H9 (cell line): ENCODE data around the gene IQGAP2. TPM values are rescaled to one million over a fixed set of nuclear protein-coding genes. Genes with fewer than 3 reads are reported as not detected.
A peak's percentile ranks its signal among the peaks of the same experiment; 100 is the strongest.

Experiments used
- DNase-seq: peaks from one replicate; pipeline ENCODE4 v3.0.0-alpha.2; 2017
- H2AFZ ChIP-seq: one replicate; pipeline ENCODE4 v1.6.1; 2013; ENCODE audit warnings: mild to moderate bottlenecking, low read length, control low read depth, moderate library complexity
- H2AK5ac ChIP-seq: 2 replicates; pipeline ENCODE4 v1.6.1; 2013; ENCODE audit warnings: low read length, control low read depth, mixed read lengths; ENCODE audit not compliant: insufficient read length
- H2BK120ac ChIP-seq: one replicate; pipeline ENCODE4 v1.6.1; 2013; ENCODE audit warnings: low read depth, mild to moderate bottlenecking, low read length, control low read depth, inconsistent platforms; ENCODE audit not compliant: poor library complexity, severe bottlenecking
- H2BK12ac ChIP-seq: 2 replicates; pipeline ENCODE4 v1.6.1; 2013; ENCODE audit warnings: low read length, control low read depth, mixed read lengths, low read depth; ENCODE audit not compliant: insufficient read length
- H2BK15ac ChIP-seq: 2 replicates; pipeline ENCODE4 v1.6.1; 2013; ENCODE audit warnings: low read depth, low read length, control low read depth
- H2BK20ac ChIP-seq: one replicate; pipeline ENCODE4 v1.6.1; 2013; ENCODE audit warnings: low read depth, mild to moderate bottlenecking, low read length, control low read depth, inconsistent platforms; ENCODE audit not compliant: poor library complexity, severe bottlenecking
- H2BK5ac ChIP-seq: 2 replicates; pipeline ENCODE4 v1.6.1; 2013; ENCODE audit warnings: low read length, control low read depth, mixed read lengths; ENCODE audit not compliant: insufficient read length
- H3K14ac ChIP-seq: 2 replicates; pipeline ENCODE4 v1.6.1; 2013; ENCODE audit warnings: low read length, control low read depth; ENCODE audit not compliant: insufficient read depth
- H3K18ac ChIP-seq: 2 replicates; pipeline ENCODE4 v1.6.1; 2013; ENCODE audit warnings: low read depth, mild to moderate bottlenecking, mixed read lengths, low read length, control low read depth; ENCODE audit not compliant: insufficient read length
- H3K23ac ChIP-seq: 2 replicates; pipeline ENCODE4 v1.6.1; 2013; ENCODE audit warnings: low read length, control low read depth, mixed read lengths, low read depth; ENCODE audit not compliant: insufficient read length
- H3K23me2 ChIP-seq: 2 replicates; pipeline ENCODE4 v1.6.1; 2013; ENCODE audit warnings: low read depth, mild to moderate bottlenecking, mixed read lengths, low read length, control low read depth; ENCODE audit not compliant: insufficient read length, poor library complexity, severe bottlenecking
- H3K27ac ChIP-seq: 2 replicates; pipeline ENCODE4 v1.5.1; 2013; ENCODE audit warnings: low read length, control low read depth, mixed read lengths, low read depth; ENCODE audit not compliant: insufficient read length
- H3K27me3 ChIP-seq: 2 replicates; pipeline ENCODE4 v1.6.1; 2013; ENCODE audit warnings: low read length, control low read depth, inconsistent platforms; ENCODE audit not compliant: insufficient read depth
- H3K4ac ChIP-seq: 2 replicates; pipeline ENCODE4 v1.6.1; 2013; ENCODE audit warnings: low read depth, mild to moderate bottlenecking, control low read depth, inconsistent platforms, low read length, moderate library complexity
- H3K4me1 ChIP-seq: 2 replicates; pipeline ENCODE4 v1.6.1; 2013; ENCODE audit warnings: low read length, control low read depth, inconsistent platforms; ENCODE audit not compliant: insufficient read depth
- H3K4me2 ChIP-seq: 2 replicates; pipeline ENCODE4 v1.6.1; 2013; ENCODE audit warnings: low read length, control low read depth, mixed read lengths; ENCODE audit not compliant: insufficient read length, insufficient read depth
- H3K56ac ChIP-seq: 2 replicates; pipeline ENCODE4 v1.6.1; 2013; ENCODE audit warnings: low read depth, mild to moderate bottlenecking, mixed read lengths, low read length, control low read depth; ENCODE audit not compliant: insufficient read length
- H3K79me1 ChIP-seq: 2 replicates; pipeline ENCODE4 v1.6.1; 2013; ENCODE audit warnings: low read depth, mild to moderate bottlenecking, moderate library complexity, low read length, control low read depth, inconsistent platforms; ENCODE audit not compliant: insufficient read depth, poor library complexity, severe bottlenecking
- H3K79me2 ChIP-seq: 2 replicates; pipeline ENCODE4 v1.6.1; 2013; ENCODE audit warnings: low read length, control low read depth, inconsistent platforms; ENCODE audit not compliant: insufficient read depth
- H3K9ac ChIP-seq: 2 replicates; pipeline ENCODE4 v1.6.1; 2013; ENCODE audit warnings: low read length, control low read depth, mixed read lengths; ENCODE audit not compliant: insufficient read length; ENCODE audit errors: extremely low read depth
- H3K9me3 ChIP-seq: one replicate; pipeline ENCODE4 v1.6.1; 2013; ENCODE audit warnings: low read depth, low read length, inconsistent platforms; ENCODE audit not compliant: control insufficient read depth
- H3T11ph ChIP-seq: one replicate; pipeline ENCODE4 v1.6.1; 2013; ENCODE audit warnings: mild to moderate bottlenecking, low read length, control low read depth, inconsistent platforms
- H4K20me1 ChIP-seq: one replicate; pipeline ENCODE4 v1.6.1; 2013; ENCODE audit not compliant: control insufficient read depth, insufficient read length, insufficient read depth
- H4K5ac ChIP-seq: 2 replicates; pipeline ENCODE4 v1.6.1; 2013; ENCODE audit warnings: low read depth, mild to moderate bottlenecking, mixed read lengths, low read length, control low read depth; ENCODE audit not compliant: insufficient read length
- H4K8ac ChIP-seq: replicated peaks from 2 replicates; pipeline ENCODE4 v1.6.1; 2013; ENCODE audit warnings: low read length, control low read depth, mixed read lengths, low read depth; ENCODE audit not compliant: insufficient read length
- H4K91ac ChIP-seq: 2 replicates; pipeline ENCODE4 v1.6.1; 2013; ENCODE audit warnings: low read depth, mild to moderate bottlenecking, moderate library complexity, mixed read lengths, low read length, control low read depth; ENCODE audit not compliant: insufficient read length
- H3K27ac Mint-ChIP-seq, 3 experiments: 2 replicates in 2 of 3; 3 replicates in 1 of 3; pipeline ENCODE4 v1.8.0; 2020 to 2021; ENCODE audit warnings: mixed read lengths in 3 of 3, mild to moderate bottlenecking in 1 of 3, moderate library complexity in 1 of 3
- H3K27me3 Mint-ChIP-seq: 2 replicates; pipeline ENCODE4 v1.8.0; 2021; ENCODE audit warnings: low read depth, mild to moderate bottlenecking, moderate library complexity, mixed read lengths
- H3K36me3 Mint-ChIP-seq, 3 experiments: 2 replicates in 2 of 3; 3 replicates in 1 of 3; pipeline ENCODE4 v1.8.0; 2020 to 2021; ENCODE audit warnings: low read depth in 3 of 3, mixed read lengths in 3 of 3; ENCODE audit not compliant: insufficient read depth in 1 of 3
- H3K4me1 Mint-ChIP-seq, 2 experiments: 2 replicates each; pipeline ENCODE4 v1.8.0; 2020; ENCODE audit warnings: mixed read lengths in 2 of 2
- H3K4me3 Mint-ChIP-seq, 2 experiments: 2 replicates in 1 of 2; 3 replicates in 1 of 2; pipeline ENCODE4 v1.8.0; 2020 to 2021; ENCODE audit warnings: mild to moderate bottlenecking in 2 of 2, mixed read lengths in 2 of 2, moderate library complexity in 1 of 2
- H3K9me3 Mint-ChIP-seq, 2 experiments: 2 replicates in 1 of 2; 3 replicates in 1 of 2; pipeline ENCODE4 v1.8.0; 2020; ENCODE audit warnings: mild to moderate bottlenecking in 2 of 2, mixed read lengths in 2 of 2, moderate library complexity in 1 of 2
- CTCF ChIP-seq: fragments of 200-600 bp; sonication (generic); conservative IDR thresholded peaks from 3 replicates; pipeline ENCODE4 v1.8.0; 2021; ENCODE audit warnings: antibody characterized with exemption, mild to moderate bottlenecking
- WGBS: extraction: QIAGEN DNeasy Blood & Tissue Kit; methylation state at CpG from one replicate; pipeline ENCODE4 v1.1.7; 2013; ENCODE audit warnings: missing lambda C conversion rate, low lambda C conversion rate, mixed read lengths; ENCODE audit not compliant: insufficient read length; ENCODE audit errors: extremely low coverage; 5-methylcytosine and 5-hydroxymethylcytosine counted together
- total RNA-seq: library from RNA; stranded (reverse); gene quantifications from 2 replicates; pipeline ENCODE4 v1.2.1, GENCODE V29; 2021

IQGAP2 gene
- total RNA-seq, 1 experiment from 2014 or later: 22.5 TPM

GRCh38 chr5:76662521-76662920 is 259.4 kb downstream of the IQGAP2 start:
- DNase-seq: no peak
- Histone ChIP-seq H2BK5ac (no peak overlapping the region), H3K14ac (no peak overlapping the region), H4K20me1 (no peaks in the 10 kb centered on the region), H3K79me2 (no peaks in the 10 kb centered on the region), H3K56ac (no peak overlapping the region), H2BK15ac (no peak overlapping the region), H3K23ac (no peak overlapping the region), H3T11ph (no peak overlapping the region), H3K27ac (no peak overlapping the region), H2AK5ac (no peak overlapping the region), H4K91ac (no peak overlapping the region), H3K18ac (no peak overlapping the region), H2BK12ac (no peak overlapping the region), H3K4me2 (no peak overlapping the region), H3K9me3 (no peaks in the 10 kb centered on the region), H3K9ac (no peak overlapping the region), H3K23me2 (no peaks in the 10 kb centered on the region), H2AFZ (no peak overlapping the region), H2BK120ac (no peak overlapping the region), H4K5ac (no peak overlapping the region), H3K4ac (no peak overlapping the region), H3K4me1 (no peaks in the 10 kb centered on the region), H3K79me1 (no peaks in the 10 kb centered on the region), H3K27me3 (no peaks in the 10 kb centered on the region), H2BK20ac (no peak overlapping the region), H4K8ac (no peak overlapping the region)
- no CpG with 5 or more reads among the region's 5 CpGs for whole genome bisulfite sequencing
- Mint-ChIP-seq H3K27ac (peak overlapping the region in 1 of 3 experiments; percentile 76; a peak in 1 of 7 replicates), H3K36me3 (peaks cover 0 to 5% (median 2%) of the 10 kb centered on the region in 3 experiments; a peak in 2 of 7 replicates), H3K27me3 (no peaks in the 10 kb centered on the region), H3K9me3 (no peaks in the 10 kb centered on the region), H3K4me1 (no peaks in the 10 kb centered on the region), H3K4me3 (no peak overlapping the region)
- TF ChIP-seq CTCF: no peak
